ENCODE results near the gene CDC37L1.

Gene CDC37L1

GRCh38 chr9:4756420-4756819 is 77.1 kb downstream of the CDC37L1 start:
- DNase-seq, result no peak
